Stimulated activated CD4-positive, alpha-beta T cell treated with anti-CD3 and anti-CD28 coated beads, Interleukin-15, amount 100 ng/mL, for 48 hours (primary cell): ENCODE results near the gene MAN1A2.
A peak's percentile ranks its signal among the peaks of the same experiment; 100 is the strongest.
"Not testable (repeated sequence)": the region's sequence is repeated elsewhere in the genome, so short reads cannot be mapped to it uniquely, and the experiment has no call there.

Source experiments
- DNase-seq, 2 donors: peaks; one replicate each; pipeline ENCODE4 v3.0.0-alpha.2; 2020; ENCODE audit warnings: low read depth in 2 of 2

The MAN1A2 gene

GRCh38 chr1:117558451-117558850 lies 191.2 kb downstream of the MAN1A2 start:
- not testable (repeated sequence) for DNase-seq

GRCh38 chr1:117559139-117559538 lies 191.9 kb downstream of the MAN1A2 start:
- DNase-seq, result no peak

GRCh38 chr1:117559985-117560384 lies 192.7 kb downstream of the MAN1A2 start:
- DNase-seq, result no peak

GRCh38 chr1:117561071-117561470 lies 193.8 kb downstream of the MAN1A2 start:
- no peak for DNase-seq

GRCh38 chr1:117561551-117561950 lies 194.3 kb downstream of the MAN1A2 start:
- DNase-seq, result no peak

GRCh38 chr1:117562581-117563491 lies 195.6 kb downstream of the MAN1A2 start:
- DNase-seq, result no peak

GRCh38 chr1:117563492-117563875 lies 196.2 kb downstream of the MAN1A2 start:
- DNase-seq, result no peak

- DNase-seq, result no peak
Measured at GRCh38 chr1:117564227-117565075, 197.2 kb downstream of the MAN1A2 start.

- no peak for DNase-seq
Measured at GRCh38 chr1:117565076-117565556, 197.9 kb downstream of the MAN1A2 start.

- DNase-seq, result no peak
Measured at GRCh38 chr1:117565745-117566455, 198.7 kb downstream of the MAN1A2 start.

- DNase-seq, result no peak
Measured at GRCh38 chr1:117566556-117566955, 199.3 kb downstream of the MAN1A2 start.

- no peak for DNase-seq
Measured at GRCh38 chr1:117567435-117567834, 200.2 kb downstream of the MAN1A2 start.

- no peak for DNase-seq
Measured at GRCh38 chr1:117567976-117568375, 200.7 kb downstream of the MAN1A2 start.

GRCh38 chr1:117568999-117569398 lies 201.8 kb downstream of the MAN1A2 start:
- DNase-seq, result no peak

GRCh38 chr1:117569856-117570255 lies 202.6 kb downstream of the MAN1A2 start:
- DNase-seq, result no peak

GRCh38 chr1:117570988-117571409 lies 203.8 kb downstream of the MAN1A2 start:
- no peak for DNase-seq

GRCh38 chr1:117571496-117571895 lies 204.2 kb downstream of the MAN1A2 start:
- no peak for DNase-seq

- no peak for DNase-seq
Measured at GRCh38 chr1:117572546-117572945, 205.3 kb downstream of the MAN1A2 start.

- DNase-seq, result peak in 1 of 2 donors; percentile 2
Measured at GRCh38 chr1:117573386-117574023, 206.3 kb downstream of the MAN1A2 start.

- DNase-seq, result no peak
Measured at GRCh38 chr1:117574161-117574835, 207.0 kb downstream of the MAN1A2 start.
